ENCODE data around the gene COL11A1.
"Not testable (repeated sequence)": the region's sequence is repeated elsewhere in the genome, so short reads cannot be mapped to it uniquely, and the experiment has no call there.

DNA sequence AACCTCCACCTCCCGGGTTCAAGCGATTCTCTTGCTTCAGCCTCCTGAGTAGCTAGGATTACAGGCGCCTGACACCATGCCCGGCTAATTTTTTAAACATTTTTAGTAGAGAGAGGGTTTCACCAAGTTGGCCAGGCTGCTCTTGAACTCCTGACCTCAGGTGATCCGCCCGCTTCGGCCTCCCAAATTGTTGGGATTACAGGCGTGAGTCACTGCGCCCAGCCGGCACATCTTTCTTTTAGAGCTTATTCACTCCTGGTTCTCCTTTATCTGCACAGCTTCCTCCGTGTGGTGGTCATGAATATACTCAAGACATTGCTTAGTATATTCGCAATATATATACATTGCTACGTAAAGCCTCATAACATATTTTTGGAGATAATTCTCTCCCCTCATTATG, 80.2 kb downstream of the COL11A1 start:
- TF ChIP-seq, protein P1, sequence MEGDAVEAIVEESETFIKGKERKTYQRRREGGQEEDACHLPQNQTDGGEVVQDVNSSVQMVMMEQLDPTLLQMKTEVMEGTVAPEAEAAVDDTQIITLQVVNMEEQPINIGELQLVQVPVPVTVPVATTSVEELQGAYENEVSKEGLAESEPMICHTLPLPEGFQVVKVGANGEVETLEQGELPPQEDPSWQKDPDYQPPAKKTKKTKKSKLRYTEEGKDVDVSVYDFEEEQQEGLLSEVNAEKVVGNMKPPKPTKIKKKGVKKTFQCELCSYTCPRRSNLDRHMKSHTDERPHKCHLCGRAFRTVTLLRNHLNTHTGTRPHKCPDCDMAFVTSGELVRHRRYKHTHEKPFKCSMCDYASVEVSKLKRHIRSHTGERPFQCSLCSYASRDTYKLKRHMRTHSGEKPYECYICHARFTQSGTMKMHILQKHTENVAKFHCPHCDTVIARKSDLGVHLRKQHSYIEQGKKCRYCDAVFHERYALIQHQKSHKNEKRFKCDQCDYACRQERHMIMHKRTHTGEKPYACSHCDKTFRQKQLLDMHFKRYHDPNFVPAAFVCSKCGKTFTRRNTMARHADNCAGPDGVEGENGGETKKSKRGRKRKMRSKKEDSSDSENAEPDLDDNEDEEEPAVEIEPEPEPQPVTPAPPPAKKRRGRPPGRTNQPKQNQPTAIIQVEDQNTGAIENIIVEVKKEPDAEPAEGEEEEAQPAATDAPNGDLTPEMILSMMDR (conservative IDR thresholded peaks at IDR 0.05) = not testable (repeated sequence)
- TF ChIP-seq ZFX (IDR thresholded peaks at IDR 0.05) = not testable (repeated sequence)
